Brain pericyte (primary cell): Measurements from ENCODE around the gene TKT.

Experiments used
- DNase-seq: peaks from one replicate; pipeline ENCODE4 v3.0.0-alpha.2; 2012; ENCODE audit warnings: low read depth, low spot score

Gene TKT

DNA sequence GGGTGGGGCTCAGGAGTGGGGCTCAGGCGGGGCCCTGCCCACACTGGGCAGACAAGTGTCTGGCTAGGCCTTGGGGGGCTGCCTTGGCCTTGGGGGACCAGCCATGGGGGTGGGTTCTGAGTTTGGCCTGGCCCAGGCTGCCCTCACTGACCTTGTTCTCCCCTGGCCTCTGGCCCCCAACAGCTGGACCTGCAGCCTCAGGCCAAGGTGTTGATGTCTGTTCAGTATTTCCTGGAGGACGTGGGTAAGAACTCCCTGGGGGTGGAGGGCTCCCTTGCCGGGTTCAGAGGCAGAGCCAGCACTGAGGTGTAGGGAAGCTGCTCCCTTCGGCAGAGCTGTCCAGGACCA is 74.8 kb downstream of the TKT start:
- no peak for DNase-seq

DNA sequence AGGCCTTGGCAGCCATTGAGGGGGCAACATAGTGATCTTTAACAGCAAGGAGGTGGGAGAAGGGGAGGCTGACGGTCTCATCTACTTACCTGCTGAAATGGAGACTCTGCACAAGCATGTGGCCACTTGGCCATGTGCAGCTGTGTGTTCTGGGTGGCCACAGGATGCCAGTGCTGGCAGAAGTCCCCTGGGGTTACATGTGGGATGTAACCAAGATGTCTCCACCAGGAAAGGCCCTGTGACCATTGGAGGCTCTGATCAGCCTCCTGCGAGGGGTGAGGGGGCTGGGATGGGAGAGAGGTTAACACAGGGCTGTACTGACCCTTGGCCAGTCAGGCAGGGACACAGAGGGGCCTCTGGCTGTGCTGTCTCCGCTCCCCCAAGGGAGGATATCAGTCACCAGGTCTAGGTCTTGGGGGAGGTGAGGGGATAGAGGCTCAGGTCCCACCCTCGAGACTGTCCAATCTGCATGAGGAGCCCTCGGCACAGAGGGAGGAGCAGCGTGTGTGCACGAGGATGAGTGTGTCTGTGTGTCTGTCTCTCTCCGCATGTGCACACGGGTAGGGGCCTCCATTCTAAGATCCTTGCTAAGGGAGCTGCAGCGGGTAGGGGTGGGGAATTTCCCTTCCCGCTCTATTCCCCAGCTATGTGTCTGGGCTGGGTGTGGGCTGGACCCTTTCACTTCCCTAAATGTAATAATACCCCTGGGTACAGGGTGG is 75.4 kb downstream of the TKT start:
- DNase-seq, result no peak

DNA sequence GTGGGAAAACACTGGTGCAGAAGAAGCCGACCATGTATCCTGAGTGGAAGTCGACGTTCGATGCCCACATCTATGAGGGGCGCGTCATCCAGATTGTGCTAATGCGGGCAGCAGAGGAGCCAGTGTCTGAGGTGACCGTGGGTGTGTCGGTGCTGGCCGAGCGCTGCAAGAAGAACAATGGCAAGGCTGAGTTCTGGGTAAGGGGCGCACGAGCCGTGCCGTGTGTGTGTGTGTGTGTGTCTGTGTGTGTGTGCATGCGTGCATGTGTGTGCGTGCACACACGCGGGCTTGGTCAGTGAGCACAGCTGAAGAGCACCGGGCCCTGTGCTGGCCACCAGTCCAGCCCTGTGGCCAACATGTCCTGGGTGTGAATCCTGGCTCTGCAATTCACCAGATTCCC is 76.2 kb downstream of the TKT start:
- no peak for DNase-seq

GRCh38 chr3:53178246-53178645 is 77.6 kb downstream of the TKT start:
- no peak for DNase-seq

DNA sequence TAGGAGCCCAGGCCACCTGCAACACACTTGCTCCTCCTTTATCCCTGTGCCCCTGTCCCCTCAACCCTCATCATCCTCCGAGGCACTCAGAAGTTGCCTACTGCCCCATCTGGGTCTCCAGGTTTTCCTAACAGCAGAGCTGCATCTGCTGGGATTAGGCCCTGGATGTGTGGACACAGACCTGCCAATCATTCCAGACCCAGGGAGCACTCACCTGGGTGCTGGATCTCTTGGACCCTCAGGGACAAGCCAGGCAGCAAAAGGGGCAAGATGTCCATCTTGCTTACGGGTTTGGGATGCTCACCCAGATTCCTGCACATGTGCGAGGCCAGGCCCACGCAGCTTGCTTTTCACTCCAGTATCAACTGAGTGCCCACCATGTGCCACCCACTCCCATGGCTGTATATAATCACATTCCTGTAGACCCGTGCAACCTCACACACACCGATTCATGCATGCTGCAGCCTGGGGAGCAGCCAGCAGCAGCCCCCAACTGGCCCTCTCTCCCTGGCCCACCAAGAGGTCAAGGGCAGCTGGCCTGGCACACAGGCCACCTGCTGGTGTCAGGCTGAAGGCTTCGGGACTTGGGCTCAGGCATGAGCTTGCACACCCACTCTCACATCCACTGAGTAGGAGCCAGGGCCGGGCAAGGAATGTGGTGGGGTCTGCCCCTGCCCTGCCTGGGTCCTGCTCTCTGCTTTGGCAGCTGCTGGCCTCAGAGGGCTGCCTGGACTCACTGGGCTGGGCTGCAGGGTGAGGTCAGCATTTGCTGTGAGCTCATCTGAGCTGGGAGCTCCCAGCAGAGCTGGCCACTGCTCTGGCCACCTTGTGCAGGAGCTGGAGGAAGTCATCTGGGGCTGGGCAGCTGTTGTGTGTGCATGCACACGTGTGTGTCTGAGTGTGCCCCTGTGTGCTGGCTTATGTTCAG is 79.9 kb downstream of the TKT start:
- DNase-seq, result no peak
